GM12872 (cell line): ENCODE results near the gene TNFRSF21.

Experiments used
- TF ChIP-seq, protein P1 (sequence below): IDR thresholded peaks from 3 replicates; pipeline ENCODE4 v1.5.1; 2011; ENCODE audit warnings: low read depth, mild to moderate bottlenecking, low read length, moderate library complexity; ENCODE audit not compliant: insufficient read depth

The TNFRSF21 gene, protein sequence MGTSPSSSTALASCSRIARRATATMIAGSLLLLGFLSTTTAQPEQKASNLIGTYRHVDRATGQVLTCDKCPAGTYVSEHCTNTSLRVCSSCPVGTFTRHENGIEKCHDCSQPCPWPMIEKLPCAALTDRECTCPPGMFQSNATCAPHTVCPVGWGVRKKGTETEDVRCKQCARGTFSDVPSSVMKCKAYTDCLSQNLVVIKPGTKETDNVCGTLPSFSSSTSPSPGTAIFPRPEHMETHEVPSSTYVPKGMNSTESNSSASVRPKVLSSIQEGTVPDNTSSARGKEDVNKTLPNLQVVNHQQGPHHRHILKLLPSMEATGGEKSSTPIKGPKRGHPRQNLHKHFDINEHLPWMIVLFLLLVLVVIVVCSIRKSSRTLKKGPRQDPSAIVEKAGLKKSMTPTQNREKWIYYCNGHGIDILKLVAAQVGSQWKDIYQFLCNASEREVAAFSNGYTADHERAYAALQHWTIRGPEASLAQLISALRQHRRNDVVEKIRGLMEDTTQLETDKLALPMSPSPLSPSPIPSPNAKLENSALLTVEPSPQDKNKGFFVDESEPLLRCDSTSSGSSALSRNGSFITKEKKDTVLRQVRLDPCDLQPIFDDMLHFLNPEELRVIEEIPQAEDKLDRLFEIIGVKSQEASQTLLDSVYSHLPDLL

GRCh38 chr6:47309291-47310130 lies at the start of gene TNFRSF21:
TSS of gene TNFRSF21 (minus strand) at chr6:47309905. CDS start at chr6:47309511, 394 bp downstream.
- TF ChIP-seq, protein P1, sequence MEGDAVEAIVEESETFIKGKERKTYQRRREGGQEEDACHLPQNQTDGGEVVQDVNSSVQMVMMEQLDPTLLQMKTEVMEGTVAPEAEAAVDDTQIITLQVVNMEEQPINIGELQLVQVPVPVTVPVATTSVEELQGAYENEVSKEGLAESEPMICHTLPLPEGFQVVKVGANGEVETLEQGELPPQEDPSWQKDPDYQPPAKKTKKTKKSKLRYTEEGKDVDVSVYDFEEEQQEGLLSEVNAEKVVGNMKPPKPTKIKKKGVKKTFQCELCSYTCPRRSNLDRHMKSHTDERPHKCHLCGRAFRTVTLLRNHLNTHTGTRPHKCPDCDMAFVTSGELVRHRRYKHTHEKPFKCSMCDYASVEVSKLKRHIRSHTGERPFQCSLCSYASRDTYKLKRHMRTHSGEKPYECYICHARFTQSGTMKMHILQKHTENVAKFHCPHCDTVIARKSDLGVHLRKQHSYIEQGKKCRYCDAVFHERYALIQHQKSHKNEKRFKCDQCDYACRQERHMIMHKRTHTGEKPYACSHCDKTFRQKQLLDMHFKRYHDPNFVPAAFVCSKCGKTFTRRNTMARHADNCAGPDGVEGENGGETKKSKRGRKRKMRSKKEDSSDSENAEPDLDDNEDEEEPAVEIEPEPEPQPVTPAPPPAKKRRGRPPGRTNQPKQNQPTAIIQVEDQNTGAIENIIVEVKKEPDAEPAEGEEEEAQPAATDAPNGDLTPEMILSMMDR = peak; percentile 98

DNA sequence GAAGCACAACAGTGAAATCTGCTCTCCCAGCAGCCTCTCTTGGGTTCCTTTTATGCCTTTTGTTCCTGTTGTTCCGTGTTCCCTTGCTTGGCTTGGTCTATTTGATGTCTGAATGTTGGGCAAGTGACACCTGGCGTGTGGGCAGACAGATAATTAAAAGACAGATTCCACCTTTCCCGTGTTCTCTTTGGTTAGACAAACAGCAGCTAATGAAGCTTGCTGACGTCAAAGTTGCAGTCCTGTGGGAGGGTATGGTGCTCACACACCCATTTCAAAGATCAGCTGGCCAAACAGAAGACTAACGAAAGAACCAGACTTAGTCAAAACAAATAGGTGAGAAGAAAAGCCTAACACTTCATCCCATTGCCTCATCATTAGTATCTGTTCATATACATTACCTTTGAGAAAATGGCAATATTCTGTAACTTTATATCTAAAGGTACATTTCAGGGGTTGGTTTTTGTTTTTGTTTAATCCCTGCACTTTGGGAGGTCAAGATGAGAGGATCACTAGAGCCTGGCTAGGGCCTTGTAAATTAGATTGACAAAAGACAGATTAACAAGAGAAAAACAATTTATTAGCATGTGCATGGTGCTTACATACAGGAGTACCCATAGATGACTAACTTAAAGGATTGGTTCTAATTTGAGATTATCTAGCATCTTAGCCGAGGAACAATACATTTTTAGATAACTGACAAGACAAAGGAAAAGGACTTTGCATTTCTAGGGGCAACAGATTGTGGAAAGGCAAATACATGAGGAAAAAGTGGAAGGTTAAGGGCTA lies 48.9 kb upstream of the TNFRSF21 start:
- TF ChIP-seq, protein P1 = no peak

DNA sequence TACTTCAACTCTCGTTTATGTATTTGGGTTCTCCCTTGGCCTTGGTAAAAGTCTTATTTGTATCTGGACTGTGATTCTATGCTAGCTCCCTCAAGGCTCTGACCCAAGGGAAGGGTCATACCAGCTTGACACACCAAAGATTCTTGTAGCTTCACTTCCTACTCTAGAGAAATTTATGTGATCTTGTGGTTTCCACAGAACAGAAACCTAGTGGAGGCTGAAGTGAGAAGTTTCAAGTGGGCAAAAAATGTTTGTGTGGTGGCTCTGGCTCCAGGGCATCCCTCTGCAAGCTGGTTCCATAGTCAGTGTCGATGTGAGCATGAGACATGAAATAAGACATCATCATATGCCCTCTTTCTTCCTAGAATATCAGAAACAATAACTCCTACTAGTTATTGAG lies 48.1 kb upstream of the TNFRSF21 start:
- TF ChIP-seq, protein P1 = no peak

DNA sequence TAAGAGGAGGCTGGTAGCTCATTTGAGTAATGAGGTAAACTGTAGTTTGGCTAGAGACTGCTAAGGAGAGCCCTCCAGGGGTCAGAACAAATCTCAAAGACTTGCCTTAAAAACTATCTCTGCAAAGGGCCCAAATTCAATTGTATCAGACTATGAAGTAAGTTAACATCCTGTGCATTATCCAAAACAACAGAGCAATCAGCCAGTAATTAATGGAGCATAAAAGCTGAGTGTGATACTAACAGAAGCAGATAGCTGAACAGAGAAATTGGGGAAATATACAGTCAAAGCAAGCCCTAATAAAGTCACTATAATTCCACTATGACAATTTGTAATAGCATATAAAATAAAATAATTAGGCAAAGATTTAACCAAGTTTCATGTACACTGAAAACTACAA lies 45.8 kb upstream of the TNFRSF21 start:
- TF ChIP-seq, protein P1 = no peak

DNA sequence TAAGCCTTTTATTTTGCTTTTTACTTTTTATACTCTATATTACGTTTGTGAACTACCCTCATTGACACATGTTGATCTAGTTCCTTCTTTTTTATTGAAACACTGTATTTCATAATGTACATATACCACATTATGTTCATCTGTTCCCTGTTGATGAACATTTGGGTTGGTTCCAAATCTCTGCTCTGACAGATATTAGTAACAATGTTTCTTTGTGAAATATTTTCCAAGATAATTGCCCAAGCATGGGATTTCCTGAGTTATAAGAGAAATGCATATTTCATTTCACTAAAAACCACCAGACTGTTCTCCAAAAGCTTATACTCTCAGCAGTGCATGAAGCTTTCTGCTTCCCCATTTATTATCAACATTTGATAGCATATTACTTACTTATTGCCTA lies 44.2 kb upstream of the TNFRSF21 start:
- TF ChIP-seq, protein P1 = no peak

DNA sequence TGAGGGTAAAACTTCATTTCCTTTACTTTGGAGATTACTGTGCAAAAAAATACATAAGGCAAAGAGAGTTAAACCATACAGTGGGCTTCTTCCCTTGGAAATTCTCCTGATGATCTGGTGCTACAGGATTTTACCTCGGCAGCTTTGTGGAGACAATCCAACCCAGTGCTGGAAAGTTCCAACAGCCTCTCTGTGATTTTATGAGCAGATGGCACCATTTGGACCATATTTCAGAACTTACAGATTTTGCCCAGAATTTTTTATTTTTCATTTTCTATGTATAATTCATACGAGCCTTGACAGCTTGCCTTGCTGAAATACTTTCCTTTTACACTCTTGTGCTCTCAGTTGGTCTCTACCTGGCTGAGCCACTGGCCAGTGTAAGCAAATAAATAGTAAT lies 43.3 kb upstream of the TNFRSF21 start:
- TF ChIP-seq, protein P1 = no peak
